HepG2 (cell line): ENCODE results near the gene TMEM98. TPM values are rescaled to one million over a fixed set of nuclear protein-coding genes. Genes with fewer than 3 reads are reported as not detected.
A peak's percentile ranks its signal among the peaks of the same experiment; 100 is the strongest.

Experiments
- HCFC1 ChIP-seq: fragments of 150-350 bp; IDR thresholded peaks from 2 replicates; pipeline ENCODE4 v1.6.1; 2014; ENCODE audit warnings: low read depth, low read length
- MAFF ChIP-seq: IDR thresholded peaks from 2 replicates; pipeline ENCODE4 v1.6.1; 2011; ENCODE audit warnings: low read depth, low read length, improper control_type of control experiment
- REXO4 ChIP-seq: sonication (generic); formaldehyde crosslinking; IDR thresholded peaks from 2 replicates; pipeline ENCODE4 v1.8.0; 2022; ENCODE audit warnings: missing genetic modification reagents, mild to moderate bottlenecking, borderline replicate concordance
- SP4 ChIP-seq: sonication (generic); formaldehyde crosslinking; IDR thresholded peaks from 2 replicates; pipeline ENCODE4 v1.8.1; 2023; ENCODE audit warnings: mild to moderate bottlenecking, missing genetic modification reagents
- ZNF567 ChIP-seq: sonication (generic); formaldehyde crosslinking; IDR thresholded peaks from 2 replicates; pipeline ENCODE4 v1.8.1; 2023; ENCODE audit warnings: mild to moderate bottlenecking, missing genetic modification reagents, borderline replicate concordance
- ZNF616 ChIP-seq: sonication (generic); formaldehyde crosslinking; IDR thresholded peaks from 2 replicates; pipeline ENCODE4 v1.5.0; 2020; ENCODE audit warnings: low read depth, mild to moderate bottlenecking, missing genetic modification reagents
- polyA plus RNA-seq, 8 experiments: library from polyadenylated mRNA; depleted of rRNA in 3 of 8; stranded (reverse) in 7 of 8; unstranded in 1 of 8; fragments of >200 nt; fragmentation: Illumina TruSeq in 4 of 8; extraction: Trizol in 4 of 8; gene quantifications; 2 replicates each; pipeline versions ENCODE4 v1.2.1 to v1.2.3, GENCODE V29; 2011 to 2016; ENCODE audit warnings: low read depth in 4 of 8, missing spikeins in 1 of 8, mixed read lengths in 1 of 8; ENCODE audit not compliant: insufficient read depth in 1 of 8
- total RNA-seq, 5 experiments: library from RNA; depleted of rRNA; stranded (reverse); fragments of >200 nt; fragmentation: Illumina TruSeq; extraction: Trizol; gene quantifications; 2 replicates each; pipeline ENCODE4 v1.2.3, GENCODE V29; 2016; ENCODE audit warnings: low read depth in 1 of 5
- TF ChIP-seq, protein P1 (sequence below), 2 experiments: sonication (generic) in 1 of 2; formaldehyde crosslinking in 1 of 2; IDR thresholded peaks; 2 replicates each; pipeline versions ENCODE4 v1.6.1 to v1.9.0; 2014 to 2022; ENCODE audit warnings: antibody characterized with exemption in 1 of 2, borderline replicate concordance in 1 of 2, inconsistent platforms in 1 of 2, low read depth in 1 of 2, missing genetic modification reagents in 1 of 2
- TF ChIP-seq, protein P2 (sequence below): sonication (generic); formaldehyde crosslinking; conservative IDR thresholded peaks from 2 replicates; pipeline ENCODE4 v1.4.0; 2020; ENCODE audit warnings: mild to moderate bottlenecking, missing genetic modification reagents, moderate library complexity
- TF ChIP-seq, protein P3 (sequence below): sonication (generic); formaldehyde crosslinking; IDR thresholded peaks from 2 replicates; pipeline ENCODE4 v1.5.1; 2020; ENCODE audit warnings: mild to moderate bottlenecking, missing genetic modification reagents, borderline replicate concordance
- TF ChIP-seq, protein P4 (sequence below): IDR thresholded peaks from 2 replicates; pipeline ENCODE4 v1.6.1; 2012; ENCODE audit warnings: low read depth, low read length, improper control_type of control experiment

TMEM98 gene
- total and polyA plus RNA-seq, 2 of the 13 experiments (the other 11 are each of a cell fraction or from before 2014, with no cell fraction given): 103 to 175 TPM

DNA sequence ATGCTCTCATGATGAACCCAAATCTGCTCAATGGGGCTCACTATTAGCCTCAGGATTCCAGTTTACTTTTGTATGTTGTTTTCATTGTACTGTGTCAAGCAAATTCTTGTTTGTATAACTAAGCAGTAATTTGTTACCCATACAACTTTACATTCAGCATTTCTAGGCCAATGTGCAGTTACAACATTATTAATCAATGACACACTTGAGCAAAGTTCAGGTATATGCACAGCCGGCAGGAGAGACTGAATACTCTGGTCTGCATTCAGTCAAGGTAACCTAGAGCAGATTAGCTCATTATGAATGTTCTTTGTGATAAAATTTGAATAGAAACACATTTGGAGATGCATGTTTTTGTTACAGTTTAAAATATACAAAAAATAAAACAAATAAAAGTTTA, 48.8 kb upstream of the TMEM98 start (continued):
- TF ChIP-seq, protein P1, sequence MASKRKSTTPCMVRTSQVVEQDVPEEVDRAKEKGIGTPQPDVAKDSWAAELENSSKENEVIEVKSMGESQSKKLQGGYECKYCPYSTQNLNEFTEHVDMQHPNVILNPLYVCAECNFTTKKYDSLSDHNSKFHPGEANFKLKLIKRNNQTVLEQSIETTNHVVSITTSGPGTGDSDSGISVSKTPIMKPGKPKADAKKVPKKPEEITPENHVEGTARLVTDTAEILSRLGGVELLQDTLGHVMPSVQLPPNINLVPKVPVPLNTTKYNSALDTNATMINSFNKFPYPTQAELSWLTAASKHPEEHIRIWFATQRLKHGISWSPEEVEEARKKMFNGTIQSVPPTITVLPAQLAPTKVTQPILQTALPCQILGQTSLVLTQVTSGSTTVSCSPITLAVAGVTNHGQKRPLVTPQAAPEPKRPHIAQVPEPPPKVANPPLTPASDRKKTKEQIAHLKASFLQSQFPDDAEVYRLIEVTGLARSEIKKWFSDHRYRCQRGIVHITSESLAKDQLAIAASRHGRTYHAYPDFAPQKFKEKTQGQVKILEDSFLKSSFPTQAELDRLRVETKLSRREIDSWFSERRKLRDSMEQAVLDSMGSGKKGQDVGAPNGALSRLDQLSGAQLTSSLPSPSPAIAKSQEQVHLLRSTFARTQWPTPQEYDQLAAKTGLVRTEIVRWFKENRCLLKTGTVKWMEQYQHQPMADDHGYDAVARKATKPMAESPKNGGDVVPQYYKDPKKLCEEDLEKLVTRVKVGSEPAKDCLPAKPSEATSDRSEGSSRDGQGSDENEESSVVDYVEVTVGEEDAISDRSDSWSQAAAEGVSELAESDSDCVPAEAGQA (IDR thresholded peaks at IDR 0.05; ENCODE audit: low read depth): no peak
- TF ChIP-seq, protein P1 (CRISPR knock-in tag; IDR thresholded peaks at IDR 0.05; ENCODE audit: borderline replicate concordance): no peak
- TF ChIP-seq REXO4 (CRISPR knock-in tag) (no peak), ZNF616 (CRISPR knock-in tag) (no peak), HCFC1 (no peak), ZNF567 (CRISPR knock-in tag) (no peak), MAFF (0 out of 2 replicates have a peak, but pooled peaks have one; percentile 26), SP4 (CRISPR knock-in tag) (no peak)
- TF ChIP-seq, protein P2, sequence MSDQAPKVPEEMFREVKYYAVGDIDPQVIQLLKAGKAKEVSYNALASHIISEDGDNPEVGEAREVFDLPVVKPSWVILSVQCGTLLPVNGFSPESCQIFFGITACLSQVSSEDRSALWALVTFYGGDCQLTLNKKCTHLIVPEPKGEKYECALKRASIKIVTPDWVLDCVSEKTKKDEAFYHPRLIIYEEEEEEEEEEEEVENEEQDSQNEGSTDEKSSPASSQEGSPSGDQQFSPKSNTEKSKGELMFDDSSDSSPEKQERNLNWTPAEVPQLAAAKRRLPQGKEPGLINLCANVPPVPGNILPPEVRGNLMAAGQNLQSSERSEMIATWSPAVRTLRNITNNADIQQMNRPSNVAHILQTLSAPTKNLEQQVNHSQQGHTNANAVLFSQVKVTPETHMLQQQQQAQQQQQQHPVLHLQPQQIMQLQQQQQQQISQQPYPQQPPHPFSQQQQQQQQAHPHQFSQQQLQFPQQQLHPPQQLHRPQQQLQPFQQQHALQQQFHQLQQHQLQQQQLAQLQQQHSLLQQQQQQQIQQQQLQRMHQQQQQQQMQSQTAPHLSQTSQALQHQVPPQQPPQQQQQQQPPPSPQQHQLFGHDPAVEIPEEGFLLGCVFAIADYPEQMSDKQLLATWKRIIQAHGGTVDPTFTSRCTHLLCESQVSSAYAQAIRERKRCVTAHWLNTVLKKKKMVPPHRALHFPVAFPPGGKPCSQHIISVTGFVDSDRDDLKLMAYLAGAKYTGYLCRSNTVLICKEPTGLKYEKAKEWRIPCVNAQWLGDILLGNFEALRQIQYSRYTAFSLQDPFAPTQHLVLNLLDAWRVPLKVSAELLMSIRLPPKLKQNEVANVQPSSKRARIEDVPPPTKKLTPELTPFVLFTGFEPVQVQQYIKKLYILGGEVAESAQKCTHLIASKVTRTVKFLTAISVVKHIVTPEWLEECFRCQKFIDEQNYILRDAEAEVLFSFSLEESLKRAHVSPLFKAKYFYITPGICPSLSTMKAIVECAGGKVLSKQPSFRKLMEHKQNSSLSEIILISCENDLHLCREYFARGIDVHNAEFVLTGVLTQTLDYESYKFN (CRISPR knock-in tag): 0 out of 2 replicates have a peak, but pooled peaks have one; percentile 23
- TF ChIP-seq, protein P3, sequence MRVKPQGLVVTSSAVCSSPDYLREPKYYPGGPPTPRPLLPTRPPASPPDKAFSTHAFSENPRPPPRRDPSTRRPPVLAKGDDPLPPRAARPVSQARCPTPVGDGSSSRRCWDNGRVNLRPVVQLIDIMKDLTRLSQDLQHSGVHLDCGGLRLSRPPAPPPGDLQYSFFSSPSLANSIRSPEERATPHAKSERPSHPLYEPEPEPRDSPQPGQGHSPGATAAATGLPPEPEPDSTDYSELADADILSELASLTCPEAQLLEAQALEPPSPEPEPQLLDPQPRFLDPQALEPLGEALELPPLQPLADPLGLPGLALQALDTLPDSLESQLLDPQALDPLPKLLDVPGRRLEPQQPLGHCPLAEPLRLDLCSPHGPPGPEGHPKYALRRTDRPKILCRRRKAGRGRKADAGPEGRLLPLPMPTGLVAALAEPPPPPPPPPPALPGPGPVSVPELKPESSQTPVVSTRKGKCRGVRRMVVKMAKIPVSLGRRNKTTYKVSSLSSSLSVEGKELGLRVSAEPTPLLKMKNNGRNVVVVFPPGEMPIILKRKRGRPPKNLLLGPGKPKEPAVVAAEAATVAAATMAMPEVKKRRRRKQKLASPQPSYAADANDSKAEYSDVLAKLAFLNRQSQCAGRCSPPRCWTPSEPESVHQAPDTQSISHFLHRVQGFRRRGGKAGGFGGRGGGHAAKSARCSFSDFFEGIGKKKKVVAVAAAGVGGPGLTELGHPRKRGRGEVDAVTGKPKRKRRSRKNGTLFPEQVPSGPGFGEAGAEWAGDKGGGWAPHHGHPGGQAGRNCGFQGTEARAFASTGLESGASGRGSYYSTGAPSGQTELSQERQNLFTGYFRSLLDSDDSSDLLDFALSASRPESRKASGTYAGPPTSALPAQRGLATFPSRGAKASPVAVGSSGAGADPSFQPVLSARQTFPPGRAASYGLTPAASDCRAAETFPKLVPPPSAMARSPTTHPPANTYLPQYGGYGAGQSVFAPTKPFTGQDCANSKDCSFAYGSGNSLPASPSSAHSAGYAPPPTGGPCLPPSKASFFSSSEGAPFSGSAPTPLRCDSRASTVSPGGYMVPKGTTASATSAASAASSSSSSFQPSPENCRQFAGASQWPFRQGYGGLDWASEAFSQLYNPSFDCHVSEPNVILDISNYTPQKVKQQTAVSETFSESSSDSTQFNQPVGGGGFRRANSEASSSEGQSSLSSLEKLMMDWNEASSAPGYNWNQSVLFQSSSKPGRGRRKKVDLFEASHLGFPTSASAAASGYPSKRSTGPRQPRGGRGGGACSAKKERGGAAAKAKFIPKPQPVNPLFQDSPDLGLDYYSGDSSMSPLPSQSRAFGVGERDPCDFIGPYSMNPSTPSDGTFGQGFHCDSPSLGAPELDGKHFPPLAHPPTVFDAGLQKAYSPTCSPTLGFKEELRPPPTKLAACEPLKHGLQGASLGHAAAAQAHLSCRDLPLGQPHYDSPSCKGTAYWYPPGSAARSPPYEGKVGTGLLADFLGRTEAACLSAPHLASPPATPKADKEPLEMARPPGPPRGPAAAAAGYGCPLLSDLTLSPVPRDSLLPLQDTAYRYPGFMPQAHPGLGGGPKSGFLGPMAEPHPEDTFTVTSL (CRISPR knock-in tag): no peak
- TF ChIP-seq, protein P4, sequence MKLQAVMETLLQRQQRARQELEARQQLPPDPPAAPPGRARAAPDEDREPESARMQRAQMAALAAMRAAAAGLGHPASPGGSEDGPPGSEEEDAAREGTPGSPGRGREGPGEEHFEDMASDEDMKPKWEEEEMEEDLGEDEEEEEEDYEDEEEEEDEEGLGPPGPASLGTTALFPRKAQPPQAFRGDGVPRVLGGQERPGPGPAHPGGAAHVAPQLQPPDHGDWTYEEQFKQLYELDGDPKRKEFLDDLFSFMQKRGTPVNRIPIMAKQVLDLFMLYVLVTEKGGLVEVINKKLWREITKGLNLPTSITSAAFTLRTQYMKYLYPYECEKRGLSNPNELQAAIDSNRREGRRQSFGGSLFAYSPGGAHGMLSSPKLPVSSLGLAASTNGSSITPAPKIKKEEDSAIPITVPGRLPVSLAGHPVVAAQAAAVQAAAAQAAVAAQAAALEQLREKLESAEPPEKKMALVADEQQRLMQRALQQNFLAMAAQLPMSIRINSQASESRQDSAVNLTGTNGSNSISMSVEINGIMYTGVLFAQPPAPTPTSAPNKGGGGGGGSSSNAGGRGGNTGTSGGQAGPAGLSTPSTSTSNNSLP: peak; percentile 63; the same call in 1 of the 2 replicates
